ENCODE measurements around the gene OR51G1. TPM values are rescaled to one million over a fixed set of nuclear protein-coding genes. Genes with fewer than 3 reads are reported as not detected.

OR51G1 gene
- total RNA-seq, 1 donor from 2014 or later, result not detected

- Mint-ChIP-seq H3K9me3 (ENCODE audit: low read depth) (no peaks in the 10 kb centered on the region), H3K27ac (ENCODE audit: unreplicated experiment) (no peak overlapping the region), H3K36me3 (ENCODE audit: low read depth) (no peaks in the 10 kb centered on the region), H3K4me3 (ENCODE audit: unreplicated experiment) (no peak overlapping the region), H3K4me1 (ENCODE audit: low read depth) (no peaks in the 10 kb centered on the region), H3K27me3 (ENCODE audit: low read depth) (peaks cover 13% of the 10 kb centered on the region)
- no peak for TF ChIP-seq CTCF (IDR thresholded peaks at IDR 0.05)
- DNase-seq (ENCODE audit: low spot score), result no peak
Measured at GRCh38 chr11:4936745-4937144, 12.6 kb upstream of the OR51G1 start.

- no peaks in the 10 kb centered on the region for H3K9me3 Mint-ChIP-seq (ENCODE audit: low read depth)
- no peak for TF ChIP-seq CTCF (IDR thresholded peaks at IDR 0.05)
- no peaks in the 10 kb centered on the region for H3K36me3 Mint-ChIP-seq (ENCODE audit: low read depth)
- DNase-seq (ENCODE audit: low spot score), result no peak
- H3K4me1 Mint-ChIP-seq (ENCODE audit: low read depth), result no peaks in the 10 kb centered on the region
- no peak overlapping the region for H3K27ac Mint-ChIP-seq (ENCODE audit: unreplicated experiment)
- H3K27me3 Mint-ChIP-seq (ENCODE audit: low read depth), result peaks cover 12% of the 10 kb centered on the region
- H3K4me3 Mint-ChIP-seq (ENCODE audit: unreplicated experiment), result no peak overlapping the region
Measured at GRCh38 chr11:4932751-4933150, 8.6 kb upstream of the OR51G1 start.

DNA sequence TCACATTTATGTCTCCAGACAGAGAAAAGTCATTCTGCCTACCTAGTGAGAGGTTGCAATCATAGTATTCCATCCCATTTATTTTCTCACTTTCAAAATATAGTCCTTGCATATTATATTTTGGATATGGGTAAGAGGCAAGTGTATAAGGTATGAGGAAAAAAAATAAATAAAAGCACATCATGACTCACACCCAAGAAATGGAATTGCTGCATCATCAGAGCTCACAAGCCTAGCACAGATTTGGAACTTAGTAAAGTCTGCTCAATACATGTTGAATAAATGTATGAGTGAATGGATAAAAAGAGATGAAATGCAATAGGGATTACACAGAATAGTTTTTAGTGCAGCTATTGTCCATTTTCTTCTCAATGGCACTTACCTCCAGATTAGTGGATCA lies 2.5 kb upstream of the OR51G1 start:
- Mint-ChIP-seq H3K36me3 (ENCODE audit: low read depth) (no peaks in the 10 kb centered on the region), H3K9me3 (ENCODE audit: low read depth) (no peaks in the 10 kb centered on the region), H3K4me3 (ENCODE audit: unreplicated experiment) (no peak overlapping the region), H3K4me1 (ENCODE audit: low read depth) (no peaks in the 10 kb centered on the region), H3K27ac (ENCODE audit: unreplicated experiment) (no peak overlapping the region), H3K27me3 (ENCODE audit: low read depth) (peaks cover 17% of the 10 kb centered on the region)
- DNase-seq (ENCODE audit: low spot score), result no peak
- no peak for TF ChIP-seq CTCF (IDR thresholded peaks at IDR 0.05)

DNA sequence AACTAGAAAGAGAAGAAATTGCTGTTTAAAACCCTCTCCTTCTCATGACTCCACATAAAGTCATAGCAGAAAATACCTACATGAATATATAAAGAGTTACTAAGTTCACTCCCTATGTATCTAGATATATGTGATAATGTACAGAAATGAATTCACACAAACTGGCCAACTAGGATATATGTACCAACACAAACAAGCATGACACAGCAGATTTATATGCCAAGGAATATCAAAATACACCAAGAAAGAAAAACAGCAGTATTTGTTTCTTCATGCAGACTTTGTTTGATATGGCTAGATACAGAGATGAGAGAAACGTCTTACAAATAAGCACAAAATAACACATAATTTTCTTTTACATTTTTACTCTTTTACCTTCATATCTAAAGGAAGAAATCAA lies 1.8 kb downstream of the OR51G1 start:
- H3K9me3 Mint-ChIP-seq (ENCODE audit: low read depth), result no peaks in the 10 kb centered on the region
- H3K36me3 Mint-ChIP-seq (ENCODE audit: low read depth), result no peaks in the 10 kb centered on the region
- no peaks in the 10 kb centered on the region for H3K4me1 Mint-ChIP-seq (ENCODE audit: low read depth)
- no peak overlapping the region for H3K27ac Mint-ChIP-seq (ENCODE audit: unreplicated experiment)
- H3K4me3 Mint-ChIP-seq (ENCODE audit: unreplicated experiment), result no peak overlapping the region
- no peak for TF ChIP-seq CTCF (IDR thresholded peaks at IDR 0.05)
- peaks cover 19% of the 10 kb centered on the region for H3K27me3 Mint-ChIP-seq (ENCODE audit: low read depth)
- DNase-seq (ENCODE audit: low spot score), result no peak

GRCh38 chr11:4921796-4922195 lies 2.3 kb downstream of the OR51G1 start:
- TF ChIP-seq CTCF (IDR thresholded peaks at IDR 0.05), result no peak
- Mint-ChIP-seq H3K27ac (ENCODE audit: unreplicated experiment) (no peak overlapping the region), H3K36me3 (ENCODE audit: low read depth) (no peaks in the 10 kb centered on the region), H3K4me1 (ENCODE audit: low read depth) (no peaks in the 10 kb centered on the region), H3K27me3 (ENCODE audit: low read depth) (peaks cover 19% of the 10 kb centered on the region), H3K9me3 (ENCODE audit: low read depth) (no peaks in the 10 kb centered on the region), H3K4me3 (ENCODE audit: unreplicated experiment) (no peak overlapping the region)
- no peak for DNase-seq (ENCODE audit: low spot score)

All from chondrocyte (in vitro differentiated cells).